Activated T-cell treated with anti-CD3 and anti-CD28 coated beads, Interleukin-2, amount 50 U/mL, for 72 hours (primary cell): ENCODE data around the gene AATK. TPM values are rescaled to one million over a fixed set of nuclear protein-coding genes. Genes with fewer than 3 reads are reported as not detected.
A peak's percentile ranks its signal among the peaks of the same experiment; 100 is the strongest.

ENCODE experiments used
- ATAC-seq, 2 donors: fragments of 150-1000 bp; cut with Tn5 transposase; replicated peaks in 1 of 2; 2 replicates each; pipeline ENCODE4 v1.10.0; 2021; ENCODE audit warnings: moderate library complexity in 2 of 2, mild to moderate bottlenecking in 1 of 2
- DNase-seq, 2 donors: peaks; one replicate each; pipeline ENCODE4 v3.0.0; 2021 to 2022; ENCODE audit warnings: mixed read lengths in 1 of 2
- H3K27ac Mint-ChIP-seq: one replicate; pipeline ENCODE4 v1.8.0; 2022; ENCODE audit warnings: mild to moderate bottlenecking, moderate library complexity, mixed read lengths
- H3K27me3 Mint-ChIP-seq: one replicate; pipeline ENCODE4 v1.8.0; 2022; ENCODE audit warnings: low read depth, mixed read lengths
- H3K36me3 Mint-ChIP-seq, 2 donors: one replicate each; pipeline ENCODE4 v1.8.0; 2022; ENCODE audit warnings: mixed read lengths in 2 of 2, mild to moderate bottlenecking in 1 of 2; ENCODE audit not compliant: insufficient read depth in 2 of 2
- H3K4me1 Mint-ChIP-seq: one replicate; pipeline ENCODE4 v1.8.0; 2022; ENCODE audit warnings: low read depth, mixed read lengths
- H3K4me3 Mint-ChIP-seq, 2 donors: one replicate each; pipeline ENCODE4 v1.8.0; 2022; ENCODE audit warnings: mild to moderate bottlenecking in 2 of 2, mixed read lengths in 2 of 2, moderate library complexity in 2 of 2
- H3K9me3 Mint-ChIP-seq, 2 donors: one replicate each; pipeline ENCODE4 v1.8.0; 2022; ENCODE audit warnings: mixed read lengths in 2 of 2
- total RNA-seq, 2 donors: library from RNA; stranded (reverse); gene quantifications; one replicate each; pipeline ENCODE4 v1.2.3, GENCODE V29; 2022

Gene AATK
- total RNA-seq, 2 donors from 2014 or later, result 0.48 to 0.81 TPM

- Mint-ChIP-seq H3K4me3 (peak overlapping the region; percentile 50 to 68), H3K36me3 (no peaks in the 10 kb centered on the region), H3K9me3 (no peaks in the 10 kb centered on the region), H3K27ac (no peak overlapping the region), H3K4me1 (no peaks in the 10 kb centered on the region), H3K27me3 (no peaks in the 10 kb centered on the region)
- DNase-seq (no peak), ATAC-seq (no peak)
Measured at GRCh38 chr17:81118308-81119221, 47.5 kb downstream of the AATK start.

- Mint-ChIP-seq H3K9me3 (no peaks in the 10 kb centered on the region), H3K36me3 (no peaks in the 10 kb centered on the region), H3K4me1 (no peaks in the 10 kb centered on the region), H3K27ac (no peak overlapping the region), H3K4me3 (no peak overlapping the region), H3K27me3 (no peaks in the 10 kb centered on the region)
- DNase-seq (no peak), ATAC-seq (no peak)
Measured at GRCh38 chr17:81117672-81118198, 48.3 kb downstream of the AATK start.

GRCh38 chr17:81116704-81117103, 49.3 kb downstream of the AATK start:
- DNase-seq, result no peak
- Mint-ChIP-seq H3K27ac (no peak overlapping the region), H3K27me3 (no peaks in the 10 kb centered on the region), H3K9me3 (no peaks in the 10 kb centered on the region), H3K4me3 (no peak overlapping the region), H3K36me3 (no peaks in the 10 kb centered on the region), H3K4me1 (no peaks in the 10 kb centered on the region)
- ATAC-seq, result no peak

GRCh38 chr17:81115749-81116464, 50.1 kb downstream of the AATK start:
- H3K27me3 Mint-ChIP-seq, result no peaks in the 10 kb centered on the region
- no peak overlapping the region for H3K27ac Mint-ChIP-seq
- H3K9me3 Mint-ChIP-seq, result no peaks in the 10 kb centered on the region
- H3K4me3 Mint-ChIP-seq, result no peak overlapping the region
- H3K4me1 Mint-ChIP-seq, result no peaks in the 10 kb centered on the region
- ATAC-seq, result no peak
- H3K36me3 Mint-ChIP-seq, result no peaks in the 10 kb centered on the region
- no peak for DNase-seq

- Mint-ChIP-seq H3K27ac (no peak overlapping the region), H3K27me3 (no peaks in the 10 kb centered on the region), H3K36me3 (no peaks in the 10 kb centered on the region), H3K9me3 (no peaks in the 10 kb centered on the region), H3K4me1 (no peaks in the 10 kb centered on the region), H3K4me3 (no peak overlapping the region)
- ATAC-seq (no peak), DNase-seq (no peak)
Measured at GRCh38 chr17:81115219-81115618, 50.8 kb downstream of the AATK start.

- no peak overlapping the region for H3K27ac Mint-ChIP-seq
- H3K27me3 Mint-ChIP-seq, result no peaks in the 10 kb centered on the region
- no peak overlapping the region for H3K4me3 Mint-ChIP-seq
- no peaks in the 10 kb centered on the region for H3K36me3 Mint-ChIP-seq
- ATAC-seq (no peak), DNase-seq (no peak)
- no peaks in the 10 kb centered on the region for H3K9me3 Mint-ChIP-seq
- peaks cover 4% of the 10 kb centered on the region for H3K4me1 Mint-ChIP-seq
Measured at GRCh38 chr17:81114351-81115093, 51.5 kb downstream of the AATK start.

GRCh38 chr17:81113158-81113724, 52.8 kb downstream of the AATK start:
- ATAC-seq, result no peak
- DNase-seq, result no peak
- H3K36me3 Mint-ChIP-seq, result no peaks in the 10 kb centered on the region
- H3K9me3 Mint-ChIP-seq, result no peaks in the 10 kb centered on the region
- no peaks in the 10 kb centered on the region for H3K27me3 Mint-ChIP-seq
- H3K27ac Mint-ChIP-seq, result no peak overlapping the region
- H3K4me1 Mint-ChIP-seq, result peaks cover 4% of the 10 kb centered on the region
- H3K4me3 Mint-ChIP-seq, result no peak overlapping the region

- no peak for DNase-seq
- ATAC-seq, result no peak
- Mint-ChIP-seq H3K27ac (no peak overlapping the region), H3K9me3 (no peaks in the 10 kb centered on the region), H3K4me1 (peaks cover 4% of the 10 kb centered on the region), H3K27me3 (no peaks in the 10 kb centered on the region), H3K36me3 (no peaks in the 10 kb centered on the region), H3K4me3 (no peak overlapping the region)
Measured at GRCh38 chr17:81112450-81112849, 53.6 kb downstream of the AATK start.

GRCh38 chr17:81111066-81111465, 55.0 kb downstream of the AATK start:
- no peak for ATAC-seq

GRCh38 chr17:81110488-81111040, 55.5 kb downstream of the AATK start:
- no peak overlapping the region for H3K4me3 Mint-ChIP-seq

More at GRCh38 chr17:81111066-81111465, 55.0 kb downstream of the AATK start:
- H3K9me3 Mint-ChIP-seq, result no peaks in the 10 kb centered on the region
- peaks cover 4% of the 10 kb centered on the region for H3K4me1 Mint-ChIP-seq
- no peaks in the 10 kb centered on the region for H3K27me3 Mint-ChIP-seq
- H3K27ac Mint-ChIP-seq, result no peak overlapping the region
- H3K36me3 Mint-ChIP-seq, result no peaks in the 10 kb centered on the region
- H3K4me3 Mint-ChIP-seq, result no peak overlapping the region
- no peak for DNase-seq

GRCh38 chr17:81109957-81110356, 56.1 kb downstream of the AATK start:
- ATAC-seq (no peak), DNase-seq (no peak)
- Mint-ChIP-seq H3K4me3 (no peak overlapping the region), H3K36me3 (no peaks in the 10 kb centered on the region), H3K4me1 (peaks cover 4% of the 10 kb centered on the region), H3K27ac (no peak overlapping the region), H3K9me3 (no peaks in the 10 kb centered on the region), H3K27me3 (no peaks in the 10 kb centered on the region)

More at GRCh38 chr17:81110488-81111040, 55.5 kb downstream of the AATK start:
- Mint-ChIP-seq H3K27me3 (no peaks in the 10 kb centered on the region), H3K9me3 (no peaks in the 10 kb centered on the region), H3K27ac (no peak overlapping the region), H3K36me3 (no peaks in the 10 kb centered on the region), H3K4me1 (peaks cover 4% of the 10 kb centered on the region)
- ATAC-seq, result no peak
- no peak for DNase-seq

GRCh38 chr17:81108220-81108619, 57.8 kb downstream of the AATK start:
- Mint-ChIP-seq H3K27me3 (no peaks in the 10 kb centered on the region), H3K36me3 (no peaks in the 10 kb centered on the region), H3K27ac (no peak overlapping the region), H3K4me3 (no peak overlapping the region), H3K4me1 (peaks cover 4% of the 10 kb centered on the region), H3K9me3 (no peaks in the 10 kb centered on the region)
- DNase-seq (no peak), ATAC-seq (no peak)
